Lung (tissue), 4 donors: ENCODE data around the gene CCL13. TPM values are rescaled to one million over a fixed set of nuclear protein-coding genes. Genes with fewer than 3 reads are reported as not detected.

Experiments used
- polyA plus RNA-seq, 2 donors: library from polyadenylated mRNA; stranded (reverse); fragments of 200-250 nt; gene quantifications; one replicate each; pipeline ENCODE4 v1.2.1, GENCODE V29; 2013
- total RNA-seq, 2 donors: library from RNA; depleted of rRNA in 1 of 2; stranded (reverse); fragments of >200 nt in 1 of 2; gene quantifications; one replicate each; pipeline ENCODE4 v1.2.1, GENCODE V29; 2014 to 2021
- donor health status: Bipolar disorder and iron deficiency.
- donor health status: healthy.
- donor health status: DM: yes; HTN: yes; CAD: no.

CCL13 gene
- total and polyA plus RNA-seq, 4 donors = 2.5 to 4.6 (median 4.1) TPM

Other genes with a start within 250 kb of the CCL13 start
- 10 to 100 TPM; 80.8 to 93.5 TPM for gene CCL2, start 101.2 kb upstream of the CCL13 start, total RNA-seq
- gene CCL2, start 101.2 kb upstream of the CCL13 start, polyA plus RNA-seq = 1,000 to 10,000 TPM in 1 of 2 donors, 100 to 1,000 TPM in 1; 226 to 1,172 TPM
- 1 to 10 TPM in 1 of 2 donors, not detected in 1; 1.0 TPM for gene CCL7, start 86.3 kb upstream of the CCL13 start, total RNA-seq
- 10 to 100 TPM in 1 of 2 donors, 1 to 10 TPM in 1; 1.0 to 44.9 TPM for gene CCL7, start 86.3 kb upstream of the CCL13 start, polyA plus RNA-seq
- under 1 TPM; 0.18 to 0.80 TPM for gene CCL11, start 70.7 kb upstream of the CCL13 start, total RNA-seq
- gene CCL11, start 70.7 kb upstream of the CCL13 start, polyA plus RNA-seq = 1 to 10 TPM in 1 of 2 donors, under 1 TPM in 1; 0.39 to 3.6 TPM
- gene CCL8, start 37.0 kb upstream of the CCL13 start, total RNA-seq = under 1 TPM; 0.26 to 0.95 TPM
- gene CCL8, start 37.0 kb upstream of the CCL13 start, polyA plus RNA-seq = 1 to 10 TPM in 1 of 2 donors, under 1 TPM in 1; 0.49 to 7.6 TPM
- not detected for gene CCL1, start 6.8 kb downstream of the CCL13 start, total RNA-seq
- gene CCL1, start 6.8 kb downstream of the CCL13 start, polyA plus RNA-seq = under 1 TPM in 1 of 2 donors, not detected in 1; 0.44 TPM
- gene TMEM132E, start 223.1 kb downstream of the CCL13 start, total RNA-seq = under 1 TPM; 0.09 to 0.17 TPM
- under 1 TPM; 0.02 to 0.05 TPM for gene TMEM132E, start 223.1 kb downstream of the CCL13 start, polyA plus RNA-seq